Coronary artery (tissue), 2 donors: ENCODE data around the gene CGGBP1.

Source experiments
- DNase-seq: peaks from one replicate; pipeline ENCODE4 v3.0.0-alpha.2; 2017; ENCODE audit warnings: low spot score
- H3K27ac ChIP-seq, 2 donors: fragments of 200-600 bp; sonication (generic); one replicate each; pipeline ENCODE4 v1.5.1; 2016 to 2019
- H3K4me3 ChIP-seq: fragments of 200-600 bp; sonication (generic); 2 replicates; pipeline ENCODE4 v1.5.1; 2016; ENCODE audit warnings: mild to moderate bottlenecking, moderate library complexity
- TF ChIP-seq, protein P1 (sequence below): fragments of 200-600 bp; sonication (generic); IDR thresholded peaks from one replicate; pipeline ENCODE4 v1.5.1; 2019; ENCODE audit warnings: antibody characterized with exemption

The CGGBP1 gene

DNA sequence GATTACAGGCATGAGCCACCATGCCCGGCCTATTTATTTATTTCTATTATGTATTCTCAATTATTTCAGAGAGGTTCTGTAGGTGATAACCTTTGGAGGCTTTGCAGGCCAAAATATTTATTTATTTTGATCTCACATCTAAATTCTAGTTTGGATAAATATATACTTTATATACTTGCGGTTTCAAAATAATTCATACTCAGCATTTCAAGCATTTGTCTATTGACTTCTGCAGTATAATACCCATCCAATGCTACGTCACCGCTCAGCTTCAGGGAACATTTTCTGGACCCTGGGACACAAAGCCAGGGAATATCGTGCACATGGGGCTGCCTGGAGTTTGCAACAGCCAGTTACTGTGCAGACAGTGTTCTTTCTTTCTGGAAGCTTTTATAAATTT is 22.6 kb downstream of the CGGBP1 start:
- H3K27ac ChIP-seq: no peak overlapping the region
- H3K4me3 ChIP-seq: no peak overlapping the region
- TF ChIP-seq, protein P1, sequence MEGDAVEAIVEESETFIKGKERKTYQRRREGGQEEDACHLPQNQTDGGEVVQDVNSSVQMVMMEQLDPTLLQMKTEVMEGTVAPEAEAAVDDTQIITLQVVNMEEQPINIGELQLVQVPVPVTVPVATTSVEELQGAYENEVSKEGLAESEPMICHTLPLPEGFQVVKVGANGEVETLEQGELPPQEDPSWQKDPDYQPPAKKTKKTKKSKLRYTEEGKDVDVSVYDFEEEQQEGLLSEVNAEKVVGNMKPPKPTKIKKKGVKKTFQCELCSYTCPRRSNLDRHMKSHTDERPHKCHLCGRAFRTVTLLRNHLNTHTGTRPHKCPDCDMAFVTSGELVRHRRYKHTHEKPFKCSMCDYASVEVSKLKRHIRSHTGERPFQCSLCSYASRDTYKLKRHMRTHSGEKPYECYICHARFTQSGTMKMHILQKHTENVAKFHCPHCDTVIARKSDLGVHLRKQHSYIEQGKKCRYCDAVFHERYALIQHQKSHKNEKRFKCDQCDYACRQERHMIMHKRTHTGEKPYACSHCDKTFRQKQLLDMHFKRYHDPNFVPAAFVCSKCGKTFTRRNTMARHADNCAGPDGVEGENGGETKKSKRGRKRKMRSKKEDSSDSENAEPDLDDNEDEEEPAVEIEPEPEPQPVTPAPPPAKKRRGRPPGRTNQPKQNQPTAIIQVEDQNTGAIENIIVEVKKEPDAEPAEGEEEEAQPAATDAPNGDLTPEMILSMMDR: no peak
- no peak for DNase-seq

DNA sequence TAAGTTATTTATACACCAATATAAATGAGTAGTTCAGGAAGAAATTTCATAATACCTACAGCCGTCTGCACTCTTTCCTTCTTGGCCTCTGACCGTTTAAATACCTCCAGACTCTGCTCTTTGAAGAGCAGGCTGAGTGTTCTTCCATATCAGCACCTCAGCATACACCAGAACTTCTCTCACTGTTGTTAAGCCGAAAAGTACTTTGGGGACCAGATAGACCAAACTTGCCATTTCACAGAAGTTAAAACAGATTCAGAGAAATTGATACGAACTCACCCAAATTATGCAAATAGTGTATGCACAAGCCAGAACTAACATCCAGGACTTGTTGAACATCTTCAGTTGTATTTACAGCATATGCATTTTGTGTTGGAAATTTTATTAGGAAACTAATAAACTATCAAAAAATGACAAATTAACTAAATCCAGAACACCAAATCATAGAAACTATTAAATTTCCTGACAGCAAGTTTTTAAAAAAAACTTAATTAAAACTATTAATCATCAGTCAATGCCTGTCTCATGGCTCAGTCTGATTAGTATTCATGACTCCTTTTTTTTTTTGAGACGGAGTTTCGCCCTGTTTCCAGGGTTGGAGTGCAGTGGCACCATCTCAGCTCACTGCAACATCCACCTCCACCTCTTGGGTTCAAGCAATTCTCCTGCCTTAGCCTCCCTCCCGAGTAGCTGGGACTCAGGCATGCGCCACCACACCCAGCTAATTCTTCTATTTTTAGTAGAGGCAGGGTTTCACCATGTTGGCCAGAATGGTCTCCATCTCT is 24.1 kb downstream of the CGGBP1 start:
- H3K27ac ChIP-seq: no peak overlapping the region
- no peak overlapping the region for H3K4me3 ChIP-seq
- DNase-seq: no peak
- TF ChIP-seq, protein P1: no peak

DNA sequence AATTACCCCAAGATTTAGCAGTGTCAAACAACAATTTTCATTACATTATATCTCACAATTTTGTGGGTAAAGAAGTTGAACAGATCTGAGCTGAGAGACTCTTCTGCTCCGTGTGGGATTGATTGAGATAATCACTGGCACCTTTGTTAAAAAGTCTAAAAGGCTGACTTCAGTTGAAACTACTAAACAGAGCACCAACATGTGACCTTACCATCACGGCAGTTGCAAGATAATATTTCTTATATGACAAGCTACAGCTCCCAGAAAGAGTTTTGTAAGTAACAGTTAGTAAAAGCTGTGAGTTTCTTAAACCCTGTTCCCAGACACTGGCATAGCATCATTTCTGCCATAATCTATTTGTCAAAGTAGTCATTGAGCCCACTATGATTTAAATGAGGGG is 25.0 kb downstream of the CGGBP1 start:
- no peak overlapping the region for H3K27ac ChIP-seq
- DNase-seq: no peak
- no peak overlapping the region for H3K4me3 ChIP-seq
- TF ChIP-seq, protein P1: no peak

DNA sequence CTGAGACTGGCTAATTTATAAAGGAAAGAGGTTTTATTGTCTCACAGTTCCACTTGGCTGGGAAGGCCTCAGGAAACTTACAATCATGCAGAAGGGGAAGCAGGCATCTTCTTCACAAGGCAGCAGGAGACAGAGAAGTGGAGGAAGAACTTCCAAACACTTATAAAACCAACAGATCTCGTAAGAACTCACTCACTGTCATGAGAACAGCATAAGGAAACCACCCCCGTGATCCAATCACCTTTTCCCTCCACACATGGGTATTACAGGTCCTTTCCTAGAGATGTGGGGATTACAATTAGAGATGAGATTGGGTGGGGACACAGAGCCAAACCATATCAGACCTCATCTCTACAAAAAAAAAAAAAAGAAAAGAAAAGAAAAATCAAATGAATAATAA is 25.7 kb downstream of the CGGBP1 start:
- TF ChIP-seq, protein P1: no peak
- H3K4me3 ChIP-seq: no peak overlapping the region
- no peak for DNase-seq
- H3K27ac ChIP-seq: no peak overlapping the region

DNA sequence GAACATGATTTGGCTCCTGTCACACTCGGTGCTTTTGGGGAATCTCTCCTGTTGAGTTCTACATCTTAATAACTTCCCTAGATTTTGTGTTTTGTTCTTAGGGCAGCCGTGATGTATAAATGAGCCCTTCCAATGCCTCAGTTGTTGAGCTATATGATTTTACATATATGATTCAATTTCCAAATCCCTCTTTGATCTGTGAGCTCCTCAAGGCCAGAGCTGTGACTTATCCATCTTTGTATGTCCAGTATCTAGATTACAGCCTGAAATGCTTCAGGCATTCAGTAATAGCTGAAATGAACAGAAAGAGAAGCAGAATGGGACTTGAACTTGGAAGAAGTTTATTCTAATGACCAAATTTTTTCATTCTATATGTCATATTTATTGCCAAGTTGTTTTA is 26.6 kb downstream of the CGGBP1 start:
- H3K4me3 ChIP-seq: peak overlapping the region; percentile 62
- no peak for DNase-seq
- TF ChIP-seq, protein P1: no peak
- H3K27ac ChIP-seq: peak overlapping the region; percentile 34 to 51

DNA sequence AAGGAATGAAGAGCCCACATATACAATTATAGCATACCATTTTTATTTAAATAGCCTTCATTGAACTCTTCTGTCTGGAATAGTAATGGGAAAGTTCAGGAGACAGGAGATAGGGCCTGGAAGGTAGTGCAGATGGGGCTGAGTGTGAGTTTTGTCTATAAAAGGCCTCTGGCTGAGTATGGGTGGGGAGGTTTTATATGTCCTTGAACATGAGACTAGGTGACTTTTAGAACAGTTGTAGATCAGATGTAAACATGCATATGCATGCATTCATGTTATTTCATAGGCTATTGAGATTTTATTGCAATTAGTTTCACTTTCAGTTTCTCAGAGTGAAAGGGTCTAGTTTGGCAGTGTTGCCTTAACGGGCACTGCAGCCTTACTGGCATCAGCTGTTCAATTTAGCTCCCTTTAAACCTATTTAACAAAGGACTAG is 27.1 kb downstream of the CGGBP1 start:
- no peak for DNase-seq
- TF ChIP-seq, protein P1: no peak
- H3K4me3 ChIP-seq: peak overlapping the region; percentile 62
- peak overlapping the region; percentile 34 to 51 for H3K27ac ChIP-seq

DNA sequence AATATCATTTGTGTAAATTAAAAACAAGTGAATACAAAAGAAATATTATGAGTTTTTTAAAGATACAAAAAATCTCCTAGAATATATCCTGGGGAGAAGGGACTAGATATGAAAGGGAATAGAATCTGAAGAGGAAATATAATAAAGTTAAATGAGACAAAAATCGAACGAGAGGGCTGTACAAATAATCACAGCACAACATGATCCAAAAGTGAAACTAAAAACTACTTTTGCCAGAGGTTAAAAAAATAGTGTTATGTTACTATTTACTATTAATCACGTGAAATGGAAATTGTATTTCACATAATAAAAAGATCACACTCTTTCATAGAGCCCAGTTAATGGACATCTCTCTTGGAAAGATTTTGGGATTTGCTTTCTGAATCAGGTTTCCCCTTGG is 28.6 kb downstream of the CGGBP1 start:
- DNase-seq: no peak
- H3K4me3 ChIP-seq: peak overlapping the region; percentile 36
- TF ChIP-seq, protein P1: no peak
- no peak overlapping the region for H3K27ac ChIP-seq
